Pulmonary artery endothelial cell (primary cell): Measurements from ENCODE around the gene KCNIP3. TPM values are rescaled to one million over a fixed set of nuclear protein-coding genes. Genes with fewer than 3 reads are reported as not detected.

Source experiments
- DNase-seq: peaks from one replicate; pipeline ENCODE4 v3.0.0-alpha.2; 2011; ENCODE audit warnings: low read depth, low spot score
- total RNA-seq: library from RNA; depleted of rRNA; stranded (reverse); fragments of >200 nt; gene quantifications from 2 replicates; pipeline ENCODE4 v1.2.3, GENCODE V29; 2014

Gene KCNIP3
- total RNA-seq, 1 donor from 2014 or later, result 0.33 TPM

DNA sequence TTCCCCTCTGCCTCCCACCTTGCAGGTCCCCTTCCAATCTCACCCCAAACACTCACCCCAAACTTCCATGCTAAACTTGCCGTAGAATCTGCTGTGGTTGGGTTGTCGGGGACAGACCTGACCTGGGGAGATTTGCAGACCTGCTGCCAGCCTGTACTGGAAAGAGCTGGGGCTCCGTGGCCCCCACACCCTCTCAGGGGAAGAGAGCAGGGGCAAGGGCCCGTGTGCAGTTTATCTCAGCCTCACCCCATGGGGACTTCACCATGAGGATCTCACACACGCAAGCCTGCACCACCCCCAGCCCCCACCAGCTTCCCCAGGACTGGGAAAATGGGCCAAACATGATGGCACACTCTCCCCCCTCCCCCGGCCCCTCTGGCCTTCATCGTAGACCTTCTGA is 30.7 kb downstream of the KCNIP3 start:
- no peak for DNase-seq

GRCh38 chr2:95328358-95329125 is 31.4 kb downstream of the KCNIP3 start:
- DNase-seq, result no peak

DNA sequence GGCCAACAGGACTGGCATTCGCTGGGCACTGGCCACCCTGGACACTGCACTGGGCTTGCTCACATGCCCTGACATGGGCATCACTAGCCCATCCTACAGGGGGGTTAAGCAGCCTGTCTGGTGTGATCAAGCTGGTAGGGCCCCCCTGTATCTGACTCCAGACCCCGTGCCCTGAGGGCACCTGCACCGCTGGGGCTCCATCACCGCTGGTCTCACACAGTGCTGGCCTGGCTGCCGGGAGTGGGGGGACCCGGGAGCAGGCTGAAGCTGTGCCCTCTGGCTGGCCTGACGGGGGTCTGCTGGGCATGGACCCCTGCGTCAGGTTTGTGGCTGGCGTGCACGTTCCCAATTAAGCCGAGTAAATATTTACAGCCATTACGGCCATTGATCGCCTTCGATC is 32.3 kb downstream of the KCNIP3 start:
- DNase-seq, result no peak

- no peak for DNase-seq
Measured at GRCh38 chr2:95329891-95330793, 33.0 kb downstream of the KCNIP3 start.

- DNase-seq, result no peak
Measured at GRCh38 chr2:95330794-95331338, 33.7 kb downstream of the KCNIP3 start.

- no peak for DNase-seq
Measured at GRCh38 chr2:95331606-95332005, 34.5 kb downstream of the KCNIP3 start.

DNA sequence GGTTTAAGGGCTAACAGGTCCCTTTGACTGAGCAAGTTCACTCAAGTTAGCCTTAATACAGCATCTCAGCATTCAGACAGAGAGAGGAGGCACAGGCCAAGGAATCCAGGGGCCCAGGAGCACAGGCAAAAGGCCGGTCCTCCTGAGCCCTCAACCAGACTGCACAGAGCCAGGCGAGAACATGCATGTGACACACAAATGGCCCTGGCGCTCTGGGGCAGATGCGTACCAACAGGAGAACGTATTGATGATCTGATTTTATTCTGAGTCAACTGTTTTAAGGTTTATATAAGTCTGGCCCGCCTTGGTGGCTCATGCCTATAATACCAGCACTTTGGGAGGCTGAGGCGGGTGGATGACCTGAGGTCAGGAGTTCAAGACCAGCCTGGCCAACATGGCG is 34.9 kb downstream of the KCNIP3 start:
- no peak for DNase-seq

DNA sequence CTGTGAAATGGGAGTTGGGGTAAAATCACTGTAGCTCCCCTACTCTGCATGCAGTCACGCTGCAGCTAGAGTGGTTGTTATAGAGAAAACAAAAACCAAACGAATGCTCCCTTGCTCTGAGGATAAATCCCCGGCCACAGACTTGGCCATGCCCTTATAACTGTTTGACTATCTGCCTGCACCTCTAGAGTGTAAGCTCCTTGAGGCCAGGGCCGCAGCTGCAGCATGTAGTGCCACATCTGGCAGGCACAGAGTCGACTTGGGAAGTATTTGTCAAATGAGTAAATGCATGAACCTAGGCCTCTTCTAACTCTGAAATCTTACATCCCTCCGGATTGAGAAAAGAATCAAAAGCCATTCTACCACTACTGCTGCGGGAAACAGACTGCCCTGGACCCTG is 35.9 kb downstream of the KCNIP3 start:
- no peak for DNase-seq

GRCh38 chr2:95333888-95334338 is 36.8 kb downstream of the KCNIP3 start:
- DNase-seq, result no peak

DNA sequence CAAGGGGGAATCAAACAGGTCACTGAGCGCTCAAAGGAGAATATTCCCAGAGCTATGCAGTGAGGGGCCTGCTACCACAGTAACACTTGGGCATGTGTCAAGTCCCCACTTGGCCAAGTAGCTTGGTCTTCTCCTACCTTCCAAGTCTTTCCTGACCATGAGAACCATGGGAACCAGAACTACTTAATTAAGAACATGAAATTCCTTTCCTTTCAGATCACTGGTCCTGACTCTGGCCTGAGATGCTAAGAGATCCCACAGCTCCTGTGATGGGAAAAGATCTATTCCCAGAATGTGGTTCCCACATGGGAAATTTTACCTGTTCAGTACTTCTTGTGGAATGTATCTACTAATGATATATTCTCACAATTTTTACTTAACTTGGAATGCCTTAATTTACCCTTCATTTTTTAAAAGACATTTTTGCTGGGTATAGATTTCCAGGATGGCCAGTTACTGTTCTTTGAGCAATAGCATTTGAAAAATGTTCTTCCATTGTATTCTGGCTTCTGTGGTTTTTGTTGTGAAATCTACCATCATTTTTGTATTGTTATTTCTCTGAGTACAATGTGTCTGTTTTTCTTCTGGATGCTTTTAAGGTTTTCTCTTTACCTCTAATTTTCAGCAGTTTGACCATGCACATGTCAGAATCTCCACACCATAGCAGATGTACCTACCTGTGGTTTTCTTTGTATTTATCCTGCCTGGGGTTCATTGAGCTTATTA is 37.9 kb downstream of the KCNIP3 start:
- DNase-seq, result no peak

GRCh38 chr2:95336406-95336805 is 39.3 kb downstream of the KCNIP3 start:
- DNase-seq, result no peak

DNA sequence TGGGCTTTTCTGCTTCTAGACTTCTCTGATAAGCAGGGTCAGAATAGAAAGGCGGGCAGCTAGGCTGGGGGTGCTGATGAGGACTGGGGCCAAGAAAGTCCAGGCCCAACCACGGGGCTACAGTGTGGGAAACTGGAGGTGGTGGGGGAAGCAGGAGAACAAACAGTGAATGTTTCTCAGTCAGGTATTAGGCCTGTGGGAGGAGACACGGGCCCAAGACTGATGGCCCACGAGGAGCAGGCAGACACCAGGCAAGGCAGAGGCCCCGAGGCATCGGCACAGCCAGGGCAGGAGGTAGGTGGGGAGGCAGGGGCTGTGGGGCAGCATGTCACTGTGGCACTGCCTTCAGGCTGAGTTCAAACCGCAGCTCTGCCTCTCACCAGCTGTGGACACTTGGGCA is 40.7 kb downstream of the KCNIP3 start:
- DNase-seq, result no peak

GRCh38 chr2:95342556-95343320 is 45.6 kb downstream of the KCNIP3 start:
- DNase-seq, result no peak

- no peak for DNase-seq
Measured at GRCh38 chr2:95343429-95344214, 46.5 kb downstream of the KCNIP3 start.

DNA sequence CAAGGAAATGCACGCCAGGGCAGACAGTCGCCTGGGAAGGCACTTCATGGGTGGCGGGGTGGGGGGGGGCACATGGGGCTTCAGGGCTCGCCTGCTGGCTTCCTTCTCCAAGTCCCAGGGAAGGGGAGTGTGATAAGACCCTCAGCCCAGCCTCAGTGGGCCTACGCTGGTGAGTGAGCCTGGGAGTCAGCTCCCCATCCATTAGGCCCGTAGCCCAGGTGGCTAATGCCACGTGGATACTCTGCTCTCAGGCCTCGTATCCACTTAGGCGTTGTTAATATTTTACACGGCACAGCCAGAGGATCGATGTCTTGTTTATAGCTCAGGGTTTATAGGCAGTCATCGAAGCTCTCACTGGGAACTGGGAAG is 47.1 kb downstream of the KCNIP3 start:
- no peak for DNase-seq

GRCh38 chr2:95344656-95345055 is 47.5 kb downstream of the KCNIP3 start:
- DNase-seq, result no peak

DNA sequence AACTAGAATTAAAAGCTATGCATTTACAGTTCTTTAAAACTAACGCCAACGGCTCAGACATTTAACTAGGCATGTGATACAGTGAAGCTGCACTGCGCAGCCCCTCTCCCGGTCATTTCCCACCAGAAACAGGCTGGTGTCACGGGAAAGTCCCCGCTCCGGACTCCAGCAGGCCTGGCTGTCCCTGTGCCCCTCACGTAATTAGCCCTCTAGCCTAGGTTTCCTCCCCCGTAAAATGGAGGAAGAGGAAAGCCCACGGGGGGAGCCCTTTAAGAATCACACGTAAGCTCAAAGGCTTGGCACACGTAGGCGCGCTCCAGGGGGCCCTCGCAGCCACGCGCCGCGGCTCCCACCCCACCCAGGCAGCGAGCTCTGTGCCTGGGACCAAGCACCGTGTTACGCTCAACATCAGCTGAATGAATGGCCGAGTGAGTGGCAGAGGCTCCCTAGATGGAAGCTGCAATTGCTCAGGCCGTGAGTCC is 48.0 kb downstream of the KCNIP3 start:
- no peak for DNase-seq

DNA sequence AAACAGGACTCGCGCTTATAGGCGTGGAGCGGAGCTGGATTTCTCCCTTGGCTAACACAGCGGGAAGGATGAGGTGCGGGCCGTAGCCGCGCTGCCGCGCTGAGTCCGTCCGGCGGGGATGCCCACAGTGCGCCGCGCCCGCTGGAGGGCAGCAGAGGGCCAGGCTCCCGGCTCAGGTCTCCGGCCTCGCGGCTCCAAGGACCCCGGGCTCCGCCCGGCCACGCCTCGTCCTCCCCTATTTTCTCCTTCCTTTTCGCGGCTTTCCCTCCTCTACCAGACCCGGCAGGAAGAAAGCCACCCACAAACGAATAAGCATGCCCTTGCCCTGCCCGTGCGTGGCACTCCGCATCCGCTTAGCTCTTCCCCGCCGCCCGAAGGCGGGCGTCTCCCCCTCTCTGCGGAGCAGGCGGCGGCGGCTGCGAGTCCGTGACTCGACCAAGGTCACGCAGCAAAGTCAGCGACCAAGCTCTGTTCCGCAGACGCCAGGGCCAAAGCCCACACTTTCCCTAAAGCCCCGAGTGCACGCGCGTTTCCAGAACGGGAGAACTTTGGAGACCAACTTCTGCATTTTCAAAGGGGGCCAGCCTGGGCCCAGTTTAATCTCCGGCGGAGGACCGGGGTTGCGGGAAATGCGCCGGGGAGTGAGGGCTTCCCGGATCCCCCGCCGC is 48.5 kb downstream of the KCNIP3 start:
- peak; percentile 30 for DNase-seq

- no peak for DNase-seq
Measured at GRCh38 chr2:95346231-95346737, 49.1 kb downstream of the KCNIP3 start.
